H9 (cell line): ENCODE data around the gene YIPF1. TPM values are rescaled to one million over a fixed set of nuclear protein-coding genes. Genes with fewer than 3 reads are reported as not detected.

ENCODE experiments used
- DNase-seq: peaks from one replicate; pipeline ENCODE4 v3.0.0-alpha.2; 2017
- H2AFZ ChIP-seq: one replicate; pipeline ENCODE4 v1.6.1; 2013; ENCODE audit warnings: mild to moderate bottlenecking, low read length, control low read depth, moderate library complexity
- H2AK5ac ChIP-seq: 2 replicates; pipeline ENCODE4 v1.6.1; 2013; ENCODE audit warnings: low read length, control low read depth, mixed read lengths; ENCODE audit not compliant: insufficient read length
- H2BK120ac ChIP-seq: one replicate; pipeline ENCODE4 v1.6.1; 2013; ENCODE audit warnings: low read depth, mild to moderate bottlenecking, low read length, control low read depth, inconsistent platforms; ENCODE audit not compliant: poor library complexity, severe bottlenecking
- H2BK12ac ChIP-seq: 2 replicates; pipeline ENCODE4 v1.6.1; 2013; ENCODE audit warnings: low read length, control low read depth, mixed read lengths, low read depth; ENCODE audit not compliant: insufficient read length
- H2BK15ac ChIP-seq: 2 replicates; pipeline ENCODE4 v1.6.1; 2013; ENCODE audit warnings: low read depth, low read length, control low read depth
- H2BK20ac ChIP-seq: one replicate; pipeline ENCODE4 v1.6.1; 2013; ENCODE audit warnings: low read depth, mild to moderate bottlenecking, low read length, control low read depth, inconsistent platforms; ENCODE audit not compliant: poor library complexity, severe bottlenecking
- H2BK5ac ChIP-seq: 2 replicates; pipeline ENCODE4 v1.6.1; 2013; ENCODE audit warnings: low read length, control low read depth, mixed read lengths; ENCODE audit not compliant: insufficient read length
- H3K14ac ChIP-seq: 2 replicates; pipeline ENCODE4 v1.6.1; 2013; ENCODE audit warnings: low read length, control low read depth; ENCODE audit not compliant: insufficient read depth
- H3K18ac ChIP-seq: 2 replicates; pipeline ENCODE4 v1.6.1; 2013; ENCODE audit warnings: low read depth, mild to moderate bottlenecking, mixed read lengths, low read length, control low read depth; ENCODE audit not compliant: insufficient read length
- H3K23ac ChIP-seq: 2 replicates; pipeline ENCODE4 v1.6.1; 2013; ENCODE audit warnings: low read length, control low read depth, mixed read lengths, low read depth; ENCODE audit not compliant: insufficient read length
- H3K23me2 ChIP-seq: 2 replicates; pipeline ENCODE4 v1.6.1; 2013; ENCODE audit warnings: low read depth, mild to moderate bottlenecking, mixed read lengths, low read length, control low read depth; ENCODE audit not compliant: insufficient read length, poor library complexity, severe bottlenecking
- H3K27ac ChIP-seq: 2 replicates; pipeline ENCODE4 v1.5.1; 2013; ENCODE audit warnings: low read length, control low read depth, mixed read lengths, low read depth; ENCODE audit not compliant: insufficient read length
- H3K27me3 ChIP-seq: 2 replicates; pipeline ENCODE4 v1.6.1; 2013; ENCODE audit warnings: low read length, control low read depth, inconsistent platforms; ENCODE audit not compliant: insufficient read depth
- H3K4ac ChIP-seq: 2 replicates; pipeline ENCODE4 v1.6.1; 2013; ENCODE audit warnings: low read depth, mild to moderate bottlenecking, control low read depth, inconsistent platforms, low read length, moderate library complexity
- H3K4me1 ChIP-seq: 2 replicates; pipeline ENCODE4 v1.6.1; 2013; ENCODE audit warnings: low read length, control low read depth, inconsistent platforms; ENCODE audit not compliant: insufficient read depth
- H3K4me2 ChIP-seq: 2 replicates; pipeline ENCODE4 v1.6.1; 2013; ENCODE audit warnings: low read length, control low read depth, mixed read lengths; ENCODE audit not compliant: insufficient read length, insufficient read depth
- H3K56ac ChIP-seq: 2 replicates; pipeline ENCODE4 v1.6.1; 2013; ENCODE audit warnings: low read depth, mild to moderate bottlenecking, mixed read lengths, low read length, control low read depth; ENCODE audit not compliant: insufficient read length
- H3K79me1 ChIP-seq: 2 replicates; pipeline ENCODE4 v1.6.1; 2013; ENCODE audit warnings: low read depth, mild to moderate bottlenecking, moderate library complexity, low read length, control low read depth, inconsistent platforms; ENCODE audit not compliant: insufficient read depth, poor library complexity, severe bottlenecking
- H3K79me2 ChIP-seq: 2 replicates; pipeline ENCODE4 v1.6.1; 2013; ENCODE audit warnings: low read length, control low read depth, inconsistent platforms; ENCODE audit not compliant: insufficient read depth
- H3K9ac ChIP-seq: 2 replicates; pipeline ENCODE4 v1.6.1; 2013; ENCODE audit warnings: low read length, control low read depth, mixed read lengths; ENCODE audit not compliant: insufficient read length; ENCODE audit errors: extremely low read depth
- H3K9me3 ChIP-seq: one replicate; pipeline ENCODE4 v1.6.1; 2013; ENCODE audit warnings: low read depth, low read length, inconsistent platforms; ENCODE audit not compliant: control insufficient read depth
- H3T11ph ChIP-seq: one replicate; pipeline ENCODE4 v1.6.1; 2013; ENCODE audit warnings: mild to moderate bottlenecking, low read length, control low read depth, inconsistent platforms
- H4K20me1 ChIP-seq: one replicate; pipeline ENCODE4 v1.6.1; 2013; ENCODE audit not compliant: control insufficient read depth, insufficient read length, insufficient read depth
- H4K5ac ChIP-seq: 2 replicates; pipeline ENCODE4 v1.6.1; 2013; ENCODE audit warnings: low read depth, mild to moderate bottlenecking, mixed read lengths, low read length, control low read depth; ENCODE audit not compliant: insufficient read length
- H4K8ac ChIP-seq: replicated peaks from 2 replicates; pipeline ENCODE4 v1.6.1; 2013; ENCODE audit warnings: low read length, control low read depth, mixed read lengths, low read depth; ENCODE audit not compliant: insufficient read length
- H4K91ac ChIP-seq: 2 replicates; pipeline ENCODE4 v1.6.1; 2013; ENCODE audit warnings: low read depth, mild to moderate bottlenecking, moderate library complexity, mixed read lengths, low read length, control low read depth; ENCODE audit not compliant: insufficient read length
- H3K27ac Mint-ChIP-seq, 3 experiments: 2 replicates in 2 of 3; 3 replicates in 1 of 3; pipeline ENCODE4 v1.8.0; 2020 to 2021; ENCODE audit warnings: mixed read lengths in 3 of 3, mild to moderate bottlenecking in 1 of 3, moderate library complexity in 1 of 3
- H3K27me3 Mint-ChIP-seq: 2 replicates; pipeline ENCODE4 v1.8.0; 2021; ENCODE audit warnings: low read depth, mild to moderate bottlenecking, moderate library complexity, mixed read lengths
- H3K36me3 Mint-ChIP-seq, 3 experiments: 2 replicates in 2 of 3; 3 replicates in 1 of 3; pipeline ENCODE4 v1.8.0; 2020 to 2021; ENCODE audit warnings: low read depth in 3 of 3, mixed read lengths in 3 of 3; ENCODE audit not compliant: insufficient read depth in 1 of 3
- H3K4me1 Mint-ChIP-seq, 2 experiments: 2 replicates each; pipeline ENCODE4 v1.8.0; 2020; ENCODE audit warnings: mixed read lengths in 2 of 2
- H3K4me3 Mint-ChIP-seq, 2 experiments: 2 replicates in 1 of 2; 3 replicates in 1 of 2; pipeline ENCODE4 v1.8.0; 2020 to 2021; ENCODE audit warnings: mild to moderate bottlenecking in 2 of 2, mixed read lengths in 2 of 2, moderate library complexity in 1 of 2
- H3K9me3 Mint-ChIP-seq, 2 experiments: 2 replicates in 1 of 2; 3 replicates in 1 of 2; pipeline ENCODE4 v1.8.0; 2020; ENCODE audit warnings: mild to moderate bottlenecking in 2 of 2, mixed read lengths in 2 of 2, moderate library complexity in 1 of 2
- CTCF ChIP-seq: fragments of 200-600 bp; sonication (generic); conservative IDR thresholded peaks from 3 replicates; pipeline ENCODE4 v1.8.0; 2021; ENCODE audit warnings: antibody characterized with exemption, mild to moderate bottlenecking
- WGBS: extraction: QIAGEN DNeasy Blood & Tissue Kit; methylation state at CpG from one replicate; pipeline ENCODE4 v1.1.7; 2013; ENCODE audit warnings: missing lambda C conversion rate, low lambda C conversion rate, mixed read lengths; ENCODE audit not compliant: insufficient read length; ENCODE audit errors: extremely low coverage; 5-methylcytosine and 5-hydroxymethylcytosine counted together
- total RNA-seq: library from RNA; stranded (reverse); gene quantifications from 2 replicates; pipeline ENCODE4 v1.2.1, GENCODE V29; 2021

Gene YIPF1
- total RNA-seq, 1 experiment from 2014 or later = 29.1 TPM

DNA sequence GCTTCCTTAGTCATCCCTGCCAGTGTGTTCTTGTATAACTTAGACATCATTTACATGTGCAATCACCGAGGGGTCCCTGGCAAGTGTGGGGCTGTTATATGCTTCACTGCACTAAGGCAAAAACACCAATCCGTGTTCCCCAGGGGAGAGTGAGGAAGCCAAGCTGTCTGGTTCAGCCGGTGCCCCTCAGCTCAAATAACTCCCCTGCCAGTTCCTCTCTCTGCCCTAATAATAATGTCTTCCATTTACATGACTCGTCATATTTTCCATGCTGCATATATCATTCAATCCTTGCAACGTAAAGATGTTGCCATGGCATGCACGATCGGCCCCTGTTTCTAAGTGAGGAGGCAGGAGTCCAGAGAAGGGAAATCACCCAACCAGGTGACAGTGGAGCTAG lies 27.1 kb downstream of the YIPF1 start:
- DNase-seq = no peak
- no peak for TF ChIP-seq CTCF
- Histone ChIP-seq H2BK5ac (no peak overlapping the region), H2BK12ac (no peak overlapping the region), H3K79me2 (no peaks in the 10 kb centered on the region), H4K91ac (no peak overlapping the region), H3K4me1 (no peaks in the 10 kb centered on the region), H3K79me1 (no peaks in the 10 kb centered on the region), H3K9ac (no peak overlapping the region), H4K20me1 (no peaks in the 10 kb centered on the region), H4K5ac (no peak overlapping the region), H3K23ac (no peak overlapping the region), H3K23me2 (no peaks in the 10 kb centered on the region), H3K4me2 (no peak overlapping the region), H2BK15ac (no peak overlapping the region), H2AK5ac (no peak overlapping the region), H3K18ac (no peak overlapping the region), H3K9me3 (no peaks in the 10 kb centered on the region), H3K27ac (no peak overlapping the region), H3K56ac (no peak overlapping the region), H4K8ac (no peak overlapping the region), H2BK120ac (no peak overlapping the region), H3K14ac (no peak overlapping the region), H3K4ac (no peak overlapping the region), H2BK20ac (no peak overlapping the region), H2AFZ (no peak overlapping the region), H3K27me3 (no peaks in the 10 kb centered on the region), H3T11ph (no peak overlapping the region)
- H3K27ac Mint-ChIP-seq = 0 out of 7 replicates have a peak overlapping the region, but pooled peaks of 1 of the 3 experiments have one; percentile 23
- peaks cover 2 to 29% (median 20%) of the 10 kb centered on the region in 3 experiments; a peak in 5 of 7 replicates for H3K36me3 Mint-ChIP-seq
- H3K27me3 Mint-ChIP-seq = no peaks in the 10 kb centered on the region
- peaks cover 6 to 8% of the 10 kb centered on the region in 2 experiments for H3K4me1 Mint-ChIP-seq
- H3K4me3 Mint-ChIP-seq = no peak overlapping the region
- WGBS = no CpG with 5 or more reads among the region's 7 CpGs
- no peaks in the 10 kb centered on the region for H3K9me3 Mint-ChIP-seq
